A549 (cell line): Measurements from ENCODE around the gene CDH4. TPM values are rescaled to one million over a fixed set of nuclear protein-coding genes. Genes with fewer than 3 reads are reported as not detected.

Experiments used
- ATAC-seq, 2 experiments: fragments of 200-7000 bp in 1 of 2; fragments of >200 bp in 1 of 2; cut with Nextera tagmentation in 1 of 2; cut with Tn5 transposase in 1 of 2; 3 replicates each; pipeline versions ENCODE4 v1.8.0 to v1.9.1; 2018 to 2020; ENCODE audit warnings: mild to moderate bottlenecking in 1 of 2, moderate library complexity in 1 of 2
- CTCF ChIA-PET: fragments of 300-600 bp; sonication (Branson Sonifier 250); formaldehyde crosslinking; extraction: SDS; loops from one replicate; lab custom pipeline; 2021; ENCODE audit warnings: antibody characterized with exemption, inconsistent platforms; lab: Yijun Ruan, JAX
- POLR2A ChIA-PET: fragments of 350-600 bp; formaldehyde crosslinking; extraction: SDS; loops from one replicate; lab custom pipeline; 2021; ENCODE audit warnings: antibody characterized with exemption, inconsistent platforms; lab: Yijun Ruan, JAX
- DNase-seq, 2 experiments: peaks; one replicate each; pipeline versions ENCODE4 v3.0.0 to v3.0.0-alpha.2; 2011 to 2016; ENCODE audit warnings: low read depth in 1 of 2, low spot score in 1 of 2
- FAIRE-seq: peaks from 2 replicates; lab custom pipeline; 2011; peaks lifted over from hg19 to GRCh38; lab: Jason Lieb, UNC
- H3K27ac ChIP-seq, 2 experiments: fragments of >200 bp; sonication (Bioruptor Twin); formaldehyde crosslinking; 3 replicates each; pipeline ENCODE4 v1.5.1; 2016 to 2017
- H3K4me1 ChIP-seq: fragments of >200 bp; sonication (Bioruptor Twin); formaldehyde crosslinking; 3 replicates; pipeline ENCODE4 v1.6.1; 2016
- H3K4me2 ChIP-seq: fragments of >200 bp; sonication (Bioruptor Twin); formaldehyde crosslinking; 3 replicates; pipeline ENCODE4 v1.6.1; 2016
- H3K4me3 ChIP-seq: fragments of >200 bp; sonication (Bioruptor Twin); formaldehyde crosslinking; 3 replicates; pipeline ENCODE4 v1.5.1; 2016
- H3K9me3 ChIP-seq: fragments of >200 bp; sonication (Bioruptor Twin); formaldehyde crosslinking; 3 replicates; pipeline ENCODE4 v1.6.1; 2016
- ATOH8 ChIP-seq: fragments of 250-450 bp; sonication (Bioruptor Pico); IDR thresholded peaks from 2 replicates; pipeline ENCODE4 v1.5.0; 2020; ENCODE audit warnings: low read depth, mild to moderate bottlenecking, moderate library complexity
- EHF ChIP-seq: fragments of 250-450 bp; sonication (Bioruptor Pico); IDR thresholded peaks from 2 replicates; pipeline ENCODE4 v1.5.0; 2020; ENCODE audit warnings: mild to moderate bottlenecking
- ESRRA ChIP-seq: fragments of 150-350 bp; IDR thresholded peaks from 2 replicates; pipeline ENCODE4 v1.6.1; 2014; ENCODE audit warnings: mild to moderate bottlenecking, low read length, borderline replicate concordance
- HMGXB4 ChIP-seq: fragments of 250-450 bp; sonication (Bioruptor Pico); IDR thresholded peaks from 2 replicates; pipeline ENCODE4 v1.5.0; 2021; ENCODE audit warnings: mild to moderate bottlenecking, moderate library complexity, borderline replicate concordance
- HOXB13 ChIP-seq: fragments of 250-450 bp; sonication (Bioruptor Pico); IDR thresholded peaks from 2 replicates; pipeline ENCODE4 v1.5.0; 2020; ENCODE audit warnings: low read depth, mild to moderate bottlenecking, moderate library complexity
- HOXB5 ChIP-seq: fragments of 250-450 bp; sonication (Bioruptor Pico); IDR thresholded peaks from 2 replicates; pipeline ENCODE4 v1.5.0; 2020; ENCODE audit warnings: mild to moderate bottlenecking, moderate library complexity
- JUN ChIP-seq, 2 experiments: fragments of >200 bp; sonication (Bioruptor Twin); formaldehyde crosslinking; IDR thresholded peaks; 2 replicates in 1 of 2; 3 replicates in 1 of 2; pipeline ENCODE4 v1.6.1; 2016 to 2017
- KDM1A ChIP-seq: fragments of 200-600 bp; sonication (generic); IDR thresholded peaks from 2 replicates; pipeline ENCODE4 v1.6.1; 2016; ENCODE audit warnings: low read depth, mild to moderate bottlenecking
- KDM5A ChIP-seq: fragments of 200-600 bp; sonication (generic); IDR thresholded peaks from 2 replicates; pipeline ENCODE4 v1.6.1; 2016; ENCODE audit warnings: antibody characterized with exemption, mild to moderate bottlenecking
- MAX ChIP-seq: IDR thresholded peaks from 2 replicates; pipeline ENCODE4 v1.6.1; 2012
- NPAS2 ChIP-seq: fragments of 250-450 bp; sonication (Bioruptor Pico); IDR thresholded peaks from 2 replicates; pipeline ENCODE4 v1.8.0; 2022; ENCODE audit warnings: mild to moderate bottlenecking, moderate library complexity, borderline replicate concordance
- PBX3 ChIP-seq: IDR thresholded peaks from 2 replicates; pipeline ENCODE4 v1.6.1; 2012
- PHF8 ChIP-seq: fragments of 200-600 bp; sonication (generic); IDR thresholded peaks from 2 replicates; pipeline ENCODE4 v1.6.1; 2016; ENCODE audit warnings: low read depth, mild to moderate bottlenecking, antibody characterized with exemption, moderate library complexity, borderline replicate concordance
- POLR2A ChIP-seq: IDR thresholded peaks from 2 replicates; pipeline ENCODE4 v1.6.1; 2012; ENCODE audit warnings: mild to moderate bottlenecking, low read length
- RARB ChIP-seq: fragments of 250-450 bp; sonication (Bioruptor Pico); IDR thresholded peaks from 2 replicates; pipeline ENCODE4 v1.8.0; 2021; ENCODE audit warnings: mild to moderate bottlenecking, moderate library complexity
- RFX5 ChIP-seq: fragments of 450-650 bp; IDR thresholded peaks from 2 replicates; pipeline ENCODE4 v1.7.1; 2014; ENCODE audit warnings: antibody characterized with exemption, mild to moderate bottlenecking, moderate library complexity
- SREBF2 ChIP-seq: fragments of 450-650 bp; IDR thresholded peaks from 2 replicates; pipeline ENCODE4 v1.6.1; 2014; ENCODE audit warnings: mild to moderate bottlenecking, moderate library complexity
- USF2 ChIP-seq: fragments of 450-650 bp; IDR thresholded peaks from 2 replicates; pipeline ENCODE4 v1.6.1; 2014; ENCODE audit warnings: antibody characterized with exemption
- ZFP36 ChIP-seq: fragments of 450-650 bp; IDR thresholded peaks from 2 replicates; pipeline ENCODE4 v1.6.1; 2014; ENCODE audit warnings: borderline replicate concordance; ENCODE audit not compliant: partially characterized antibody
- ZNF302 ChIP-seq: fragments of 250-450 bp; sonication (Bioruptor Pico); IDR thresholded peaks from 2 replicates; pipeline ENCODE4 v1.9.0; 2021; ENCODE audit warnings: inconsistent platforms, mild to moderate bottlenecking, moderate library complexity
- WGBS: methylation state at CpG from one replicate; pipeline ENCODE4 v1.1.6; 2017; ENCODE audit errors: missing lambda C conversion rate; 5-methylcytosine and 5-hydroxymethylcytosine counted together
- polyA plus RNA-seq, 4 experiments: library from polyadenylated mRNA; depleted of rRNA in 3 of 4; stranded (reverse); fragments of >200 nt; fragmentation: RNase III in 1 of 4; extraction: RNeasy Plus Mini Kit Qiagen cat#74134 plus additional on column Dnase treatment in 1 of 4; gene quantifications; 2 replicates in 3 of 4; 3 replicates in 1 of 4; pipeline ENCODE4 v1.2.3, GENCODE V29; 2011 to 2017

Gene CDH4
- polyA plus RNA-seq, 2 of the 4 experiments (the other 2 are of a cell fraction) = 3.4 to 10.3 TPM

GRCh38 chr20:61354501-61354900 lies 102.4 kb downstream of the CDH4 start (continued):
- TF ChIP-seq USF2 (no peak), JUN (IDR thresholded peaks at IDR 0.05) (no peak), KDM5A (no peak), ZFP36 (no peak), HOXB13 (CRISPR knock-in tag) (no peak)

GRCh38 chr20:61354901-61355495 lies 102.9 kb downstream of the CDH4 start:
- FAIRE-seq (no peak), ATAC-seq (no peak), DNase-seq (no peak)
- Histone ChIP-seq H3K9me3 (no peaks in the 10 kb centered on the region), H3K4me3 (no peak overlapping the region), H3K4me1 (peaks cover 10% of the 10 kb centered on the region; the same call in 2 of the 3 replicates), H3K27ac (no peak overlapping the region), H3K4me2 (no peak overlapping the region)
- ChIA-PET CTCF (no interaction called here), POLR2A (no interaction called here)
- no peak for TF ChIP-seq POLR2A
- no peak for TF ChIP-seq PBX3
- no peak for TF ChIP-seq HMGXB4
- WGBS = 86% methylated on average over 12 of the region's 12 CpGs

GRCh38 chr20:61355585-61355984 lies 103.5 kb downstream of the CDH4 start:
- no peak overlapping the region for H3K27ac ChIP-seq
- no peaks in the 10 kb centered on the region for H3K9me3 ChIP-seq
- DNase-seq (no peak), ATAC-seq (no peak), FAIRE-seq (no peak)
- no peak overlapping the region for H3K4me3 ChIP-seq
- POLR2A ChIA-PET = no interaction called here
- TF ChIP-seq PHF8 (no peak), HOXB5 (CRISPR knock-in tag) (no peak), ATOH8 (CRISPR knock-in tag) (no peak), RFX5 (no peak), EHF (no peak)
- CTCF ChIA-PET = no interaction called here
- H3K4me1 ChIP-seq = peaks cover 10% of the 10 kb centered on the region; the same call in 2 of the 3 replicates
- 98% methylated on average over 5 of the region's 5 CpGs for WGBS
- no peak overlapping the region for H3K4me2 ChIP-seq

- FAIRE-seq (no peak), DNase-seq (no peak)
- no peak overlapping the region for H3K27ac ChIP-seq
- H3K9me3 ChIP-seq = no peaks in the 10 kb centered on the region
- WGBS = 89% methylated on average over 7 of the region's 7 CpGs
- no peak overlapping the region for H3K4me3 ChIP-seq
- CTCF ChIA-PET = no interaction called here
- no peak overlapping the region for H3K4me2 ChIP-seq
- POLR2A ChIA-PET = no interaction called here
- TF ChIP-seq SREBF2 = no peak
- no peak for TF ChIP-seq RARB (CRISPR knock-in tag)
- TF ChIP-seq NPAS2 (CRISPR knock-in tag) = no peak
- TF ChIP-seq KDM1A = no peak
- TF ChIP-seq ZNF302 (CRISPR knock-in tag) = no peak
- TF ChIP-seq MAX = no peak
- TF ChIP-seq ESRRA = no peak
- TF ChIP-seq, all 56 proteins: peak for 0
- ATAC-seq = no peak
- H3K4me1 ChIP-seq = peaks cover 10% of the 10 kb centered on the region; the same call in 2 of the 3 replicates
These were observed 104.1 kb downstream of the CDH4 start for GRCh38 chr20:61356196-61356595.
